Choroid plexus epithelial cell (primary cell): Measurements from ENCODE around the gene ACAN.

Experiments used
- DNase-seq: peaks from one replicate; pipeline ENCODE4 v3.0.0-alpha.2; 2010; ENCODE audit warnings: low read depth
- H3K4me3 ChIP-seq: 2 replicates; pipeline ENCODE4 v1.5.1; 2011; ENCODE audit warnings: low read depth, mild to moderate bottlenecking, control low read depth, low read length, moderate library complexity
- TF ChIP-seq, protein P1 (sequence below): conservative IDR thresholded peaks from 2 replicates; pipeline ENCODE4 v1.5.1; 2011; ENCODE audit warnings: low read depth, mild to moderate bottlenecking, control low read depth, inconsistent platforms, low read length, moderate library complexity

Gene ACAN

DNA sequence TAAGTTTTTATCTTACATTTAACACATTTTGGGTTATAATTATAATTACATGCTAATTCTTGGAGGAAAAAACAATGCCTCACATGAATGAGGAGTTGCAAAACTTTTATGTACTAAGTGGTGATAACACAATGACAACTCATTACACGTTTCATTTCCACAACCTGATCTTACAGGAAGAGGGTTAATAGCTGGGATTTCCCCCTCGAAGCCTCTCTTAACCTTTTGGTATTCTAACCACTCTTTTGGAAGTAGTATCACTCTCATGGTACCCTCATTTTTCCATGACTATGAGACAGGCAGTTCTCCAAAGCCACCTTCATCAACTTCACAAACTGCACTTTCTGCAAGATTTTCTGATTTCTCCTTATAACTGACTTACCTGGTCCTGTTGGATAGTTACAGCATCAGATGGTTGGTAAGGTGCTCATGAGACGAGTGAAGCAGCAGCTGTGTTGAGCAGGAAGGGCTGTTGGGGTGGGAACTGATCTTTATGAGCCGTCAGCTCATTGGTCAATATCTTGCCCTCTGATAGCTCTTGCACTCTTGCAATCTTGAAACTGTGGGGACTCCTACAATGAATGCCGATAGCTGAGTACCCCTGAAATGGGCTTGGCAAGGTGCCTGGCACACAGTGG lies 41.6 kb downstream of the ACAN start:
- DNase-seq = no peak
- TF ChIP-seq, protein P1, sequence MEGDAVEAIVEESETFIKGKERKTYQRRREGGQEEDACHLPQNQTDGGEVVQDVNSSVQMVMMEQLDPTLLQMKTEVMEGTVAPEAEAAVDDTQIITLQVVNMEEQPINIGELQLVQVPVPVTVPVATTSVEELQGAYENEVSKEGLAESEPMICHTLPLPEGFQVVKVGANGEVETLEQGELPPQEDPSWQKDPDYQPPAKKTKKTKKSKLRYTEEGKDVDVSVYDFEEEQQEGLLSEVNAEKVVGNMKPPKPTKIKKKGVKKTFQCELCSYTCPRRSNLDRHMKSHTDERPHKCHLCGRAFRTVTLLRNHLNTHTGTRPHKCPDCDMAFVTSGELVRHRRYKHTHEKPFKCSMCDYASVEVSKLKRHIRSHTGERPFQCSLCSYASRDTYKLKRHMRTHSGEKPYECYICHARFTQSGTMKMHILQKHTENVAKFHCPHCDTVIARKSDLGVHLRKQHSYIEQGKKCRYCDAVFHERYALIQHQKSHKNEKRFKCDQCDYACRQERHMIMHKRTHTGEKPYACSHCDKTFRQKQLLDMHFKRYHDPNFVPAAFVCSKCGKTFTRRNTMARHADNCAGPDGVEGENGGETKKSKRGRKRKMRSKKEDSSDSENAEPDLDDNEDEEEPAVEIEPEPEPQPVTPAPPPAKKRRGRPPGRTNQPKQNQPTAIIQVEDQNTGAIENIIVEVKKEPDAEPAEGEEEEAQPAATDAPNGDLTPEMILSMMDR = no peak
- H3K4me3 ChIP-seq = no peak overlapping the region

DNA sequence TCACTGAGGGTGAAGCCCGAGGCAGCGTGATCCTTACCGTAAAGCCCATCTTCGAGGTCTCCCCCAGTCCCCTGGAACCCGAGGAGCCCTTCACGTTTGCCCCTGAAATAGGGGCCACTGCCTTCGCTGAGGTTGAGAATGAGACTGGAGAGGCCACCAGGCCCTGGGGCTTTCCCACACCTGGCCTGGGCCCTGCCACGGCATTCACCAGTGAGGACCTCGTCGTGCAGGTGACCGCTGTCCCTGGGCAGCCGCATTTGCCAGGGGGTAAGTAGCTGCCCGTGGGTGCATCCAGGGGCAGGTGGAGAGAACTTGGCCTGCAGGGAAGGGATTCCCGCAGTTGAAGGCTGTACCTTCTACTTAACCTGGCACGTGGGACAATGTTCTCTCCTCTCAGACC lies 42.4 kb downstream of the ACAN start:
- TF ChIP-seq, protein P1 = no peak
- DNase-seq = no peak
- H3K4me3 ChIP-seq = no peak overlapping the region

DNA sequence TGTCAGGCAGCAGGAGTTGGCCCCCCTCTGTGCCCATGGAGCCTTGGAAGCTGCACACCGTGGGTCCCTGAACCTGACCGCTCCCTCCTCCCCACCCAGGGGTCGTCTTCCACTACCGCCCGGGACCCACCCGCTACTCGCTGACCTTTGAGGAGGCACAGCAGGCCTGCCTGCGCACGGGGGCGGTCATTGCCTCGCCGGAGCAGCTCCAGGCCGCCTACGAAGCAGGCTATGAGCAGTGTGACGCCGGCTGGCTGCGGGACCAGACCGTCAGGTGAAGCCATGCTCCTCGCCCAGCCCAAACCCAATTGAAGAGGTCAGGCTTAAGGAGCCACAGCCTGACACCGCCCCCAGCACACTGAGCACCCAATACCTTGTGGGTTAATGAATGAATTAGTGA lies 43.9 kb downstream of the ACAN start:
- no peak for DNase-seq

DNA sequence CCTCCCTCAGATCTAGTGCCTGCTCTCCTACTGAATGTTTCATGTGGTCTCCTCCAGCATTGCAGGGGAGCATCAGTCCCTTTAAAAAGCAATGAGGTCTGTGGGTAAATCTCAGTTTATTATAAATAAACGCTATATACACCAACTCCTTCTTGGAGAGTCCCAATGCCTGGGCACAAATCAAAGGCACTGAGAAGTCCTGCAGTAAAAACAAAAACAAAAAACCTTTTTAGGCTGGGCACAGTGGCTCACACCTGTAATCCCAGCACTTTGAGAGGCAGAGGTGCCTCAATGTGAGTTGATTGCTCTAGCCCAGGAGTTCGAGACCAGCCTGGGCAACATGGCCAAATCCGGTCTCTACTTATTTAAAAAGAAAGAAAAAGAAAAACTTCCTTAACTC lies 45.0 kb downstream of the ACAN start:
- TF ChIP-seq, protein P1 = no peak
- no peak overlapping the region for H3K4me3 ChIP-seq
- no peak for DNase-seq

More for the DNA sequence above, 43.9 kb downstream of the ACAN start:
- no peak overlapping the region for H3K4me3 ChIP-seq
- TF ChIP-seq, protein P1 = no peak

DNA sequence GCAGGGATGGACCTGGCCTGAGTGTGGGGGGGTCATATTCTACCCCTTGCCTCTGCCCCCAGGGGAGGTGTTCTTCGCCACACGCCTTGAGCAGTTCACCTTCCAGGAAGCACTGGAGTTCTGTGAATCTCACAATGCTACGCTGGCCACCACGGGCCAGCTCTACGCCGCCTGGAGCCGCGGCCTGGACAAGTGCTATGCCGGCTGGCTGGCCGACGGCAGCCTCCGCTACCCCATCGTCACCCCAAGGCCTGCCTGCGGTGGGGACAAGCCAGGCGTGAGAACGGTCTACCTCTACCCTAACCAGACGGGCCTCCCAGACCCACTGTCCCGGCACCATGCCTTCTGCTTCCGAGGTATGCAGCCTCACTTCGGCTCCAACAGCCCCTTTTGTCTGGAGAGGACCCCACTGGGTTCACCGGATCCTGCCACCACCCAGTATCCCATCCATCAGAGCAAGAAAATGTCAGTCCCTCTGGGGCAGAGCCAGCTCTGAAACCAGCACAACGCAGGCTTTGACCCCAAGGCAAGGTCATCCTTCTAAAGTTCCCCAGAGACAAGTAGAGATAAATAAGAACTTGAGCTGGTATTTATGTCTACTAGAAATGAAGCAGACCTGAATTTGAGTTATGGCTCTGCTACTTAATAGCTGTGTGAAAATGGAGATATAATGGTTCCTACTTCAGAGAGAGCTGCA lies 46.3 kb downstream of the ACAN start:
- TF ChIP-seq, protein P1 = no peak
- no peak overlapping the region for H3K4me3 ChIP-seq

DNA sequence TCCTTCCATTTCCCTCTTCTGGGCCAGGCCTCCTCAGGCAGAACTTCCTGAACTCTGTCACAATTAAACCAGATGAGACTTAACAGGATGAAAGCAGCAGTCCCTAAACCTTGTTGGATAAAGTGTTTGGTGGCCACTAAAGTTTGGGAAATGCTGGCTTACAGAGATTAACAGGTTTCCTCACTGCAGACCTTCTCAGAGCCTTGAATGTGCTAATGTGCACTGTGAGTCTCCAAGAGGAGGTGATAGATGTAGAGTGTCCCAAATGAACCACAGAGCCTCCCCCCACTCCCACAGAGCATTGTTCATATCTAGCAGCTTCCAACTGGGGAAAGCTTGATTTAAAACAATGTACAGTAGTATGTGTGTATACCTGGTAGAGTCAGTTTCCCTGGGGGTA lies 49.2 kb downstream of the ACAN start:
- TF ChIP-seq, protein P1 = no peak
- H3K4me3 ChIP-seq = no peak overlapping the region
- DNase-seq = no peak

More for the DNA sequence above, 46.3 kb downstream of the ACAN start:
- DNase-seq = no peak

DNA sequence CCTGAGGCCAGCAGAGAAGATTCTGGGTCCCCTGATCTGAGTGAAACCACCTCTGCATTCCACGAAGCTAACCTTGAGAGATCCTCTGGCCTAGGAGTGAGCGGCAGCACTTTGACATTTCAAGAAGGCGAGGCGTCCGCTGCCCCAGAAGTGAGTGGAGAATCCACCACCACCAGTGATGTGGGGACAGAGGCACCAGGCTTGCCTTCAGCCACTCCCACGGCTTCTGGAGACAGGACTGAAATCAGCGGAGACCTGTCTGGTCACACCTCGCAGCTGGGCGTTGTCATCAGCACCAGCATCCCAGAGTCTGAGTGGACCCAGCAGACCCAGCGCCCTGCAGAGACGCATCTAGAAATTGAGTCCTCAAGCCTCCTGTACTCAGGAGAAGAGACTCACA lies 55.7 kb downstream of the ACAN start:
- TF ChIP-seq, protein P1 = no peak
- H3K4me3 ChIP-seq = no peak overlapping the region
- DNase-seq = no peak
